ENCODE measurements around the gene RNFT2. TPM values are rescaled to one million over a fixed set of nuclear protein-coding genes. Genes with fewer than 3 reads are reported as not detected.

RNFT2 gene
- total RNA-seq, 2 donors from 2014 or later: 6.3 to 11.8 TPM

DNA sequence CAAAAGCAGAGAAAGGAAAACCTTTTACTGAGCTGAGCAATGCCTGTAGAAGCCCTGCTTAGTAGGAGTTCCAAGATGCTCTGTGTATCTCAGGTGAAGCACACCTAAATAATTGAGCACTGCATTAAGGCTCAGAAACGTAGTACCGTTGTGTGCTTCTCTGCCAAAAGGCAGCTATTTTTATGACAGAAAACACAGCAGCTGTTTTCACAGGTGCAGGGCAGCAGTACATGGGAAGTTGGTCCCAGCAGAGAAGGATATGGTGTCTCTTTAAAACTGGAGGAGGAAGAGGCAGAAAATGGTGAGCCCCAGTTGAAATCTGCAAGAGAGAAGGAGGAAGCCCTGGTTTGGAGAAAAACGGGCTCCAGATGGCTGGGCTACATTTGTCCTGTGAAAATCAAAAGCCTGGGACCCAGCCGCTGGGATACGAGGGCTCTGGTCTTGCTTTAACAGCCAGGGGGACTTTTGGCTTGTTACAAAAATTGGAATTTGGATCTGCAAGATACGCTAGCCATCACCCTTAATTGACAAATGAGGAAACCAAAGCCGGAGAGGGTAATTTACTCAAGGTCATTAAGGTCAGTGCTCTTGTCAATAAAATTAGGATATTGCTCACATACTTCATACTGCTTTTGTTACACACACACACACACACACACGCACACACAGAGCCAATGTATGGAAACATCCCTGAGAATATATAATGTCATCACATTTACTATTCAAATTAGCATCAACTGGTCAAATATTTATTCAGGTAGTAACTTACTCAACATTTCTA is 27.6 kb upstream of the RNFT2 start:
- intact Hi-C loops (cut with DNase I): loop anchor here (10.0 kb wide), 1 partner anchor 726 kb away; no protein-coding TSS in a partner anchor
- no peak overlapping the region for H3K4me3 ChIP-seq
- TF ChIP-seq CTCF (IDR thresholded peaks at IDR 0.05): no peak
- no peak for DNase-seq
- H3K27me3 ChIP-seq: no peaks in the 10 kb centered on the region
- no peaks in the 10 kb centered on the region for H3K9me3 ChIP-seq
- H3K27ac ChIP-seq: no peak overlapping the region
- peaks cover 8% of the 10 kb centered on the region for H3K4me1 ChIP-seq
- peaks cover 2% of the 10 kb centered on the region for H3K36me3 ChIP-seq
- no peak overlapping the region for H3K9ac ChIP-seq (ENCODE audit: low read depth in 2 of 2, low read length in 2 of 2)

DNA sequence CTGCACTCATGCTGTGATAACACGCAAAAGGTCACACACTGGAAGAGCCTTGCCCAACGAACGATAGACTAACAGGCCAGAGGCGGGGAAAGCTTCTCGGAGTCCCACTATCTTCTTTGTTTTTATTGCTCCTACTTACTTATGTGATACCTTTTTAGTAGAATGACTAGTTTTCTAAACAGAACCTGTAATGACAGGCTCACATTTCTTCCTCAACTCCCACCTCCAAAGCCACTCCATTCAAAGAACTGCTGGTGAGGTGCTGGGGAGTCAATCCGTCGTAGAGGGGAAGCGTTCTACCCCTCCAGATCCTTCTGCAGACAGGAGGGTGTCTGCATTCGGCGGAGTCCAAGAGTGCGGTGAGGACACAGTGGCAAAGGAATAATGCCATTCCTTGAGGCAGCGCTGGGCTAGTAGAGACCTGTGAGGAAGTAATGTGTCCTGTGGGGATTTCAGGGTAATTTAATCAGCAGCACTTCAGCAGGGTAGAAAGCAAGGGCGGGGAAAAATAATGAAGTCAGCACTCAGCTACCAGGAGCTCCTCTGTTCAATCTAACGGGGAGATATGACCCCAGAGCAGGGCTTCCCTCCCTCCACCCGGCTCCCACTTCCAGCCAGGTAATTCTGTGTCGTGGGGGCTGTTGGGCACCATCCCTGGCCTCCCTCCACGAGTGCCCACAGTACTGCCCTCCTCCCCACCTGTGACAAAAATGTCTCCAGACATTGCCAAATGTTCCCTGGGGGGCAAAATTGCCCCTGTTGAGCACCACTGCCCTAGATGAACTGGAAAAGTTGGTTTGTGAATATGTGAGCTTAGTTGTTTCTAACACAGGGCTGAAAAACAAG is 25.4 kb upstream of the RNFT2 start:
- Histone ChIP-seq H3K4me1 (peaks cover 8% of the 10 kb centered on the region), H3K27ac (no peak overlapping the region), H3K27me3 (no peaks in the 10 kb centered on the region), H3K9ac (ENCODE audit: low read depth in 2 of 2, low read length in 2 of 2) (no peak overlapping the region), H3K4me3 (no peak overlapping the region), H3K9me3 (no peaks in the 10 kb centered on the region), H3K36me3 (peaks cover 5% of the 10 kb centered on the region)
- DNase-seq: no peak
- TF ChIP-seq CTCF (IDR thresholded peaks at IDR 0.05): no peak
- intact Hi-C loops (cut with DNase I): loop anchor here (10.0 kb wide), 1 partner anchor 728 kb away; no protein-coding TSS in a partner anchor

GRCh38 chr12:116713527-116713926 is 24.6 kb upstream of the RNFT2 start:
- Histone ChIP-seq H3K4me3 (no peak overlapping the region), H3K4me1 (peaks cover 8% of the 10 kb centered on the region), H3K9me3 (no peaks in the 10 kb centered on the region), H3K36me3 (peaks cover 5% of the 10 kb centered on the region), H3K27me3 (no peaks in the 10 kb centered on the region), H3K27ac (no peak overlapping the region), H3K9ac (ENCODE audit: low read depth in 2 of 2, low read length in 2 of 2) (no peak overlapping the region)
- DNase-seq: no peak
- intact Hi-C loops (cut with DNase I): loop anchor here (10.0 kb wide), 1 partner anchor 729 kb away; no protein-coding TSS in a partner anchor
- TF ChIP-seq CTCF (IDR thresholded peaks at IDR 0.05): no peak

GRCh38 chr12:116714175-116714574 is 23.9 kb upstream of the RNFT2 start:
- no peaks in the 10 kb centered on the region for H3K9me3 ChIP-seq
- TF ChIP-seq CTCF (IDR thresholded peaks at IDR 0.05): no peak
- peaks cover 5% of the 10 kb centered on the region for H3K36me3 ChIP-seq
- no peak overlapping the region for H3K4me3 ChIP-seq
- no peak for DNase-seq
- H3K4me1 ChIP-seq: peaks cover 2% of the 10 kb centered on the region
- no peak overlapping the region for H3K27ac ChIP-seq
- no peak overlapping the region for H3K9ac ChIP-seq (ENCODE audit: low read depth in 2 of 2, low read length in 2 of 2)
- intact Hi-C loops (cut with DNase I): loop anchor here (10.0 kb wide), 1 partner anchor 729 kb away; no protein-coding TSS in a partner anchor
- H3K27me3 ChIP-seq: no peaks in the 10 kb centered on the region

Data from colonic mucosa (tissue), 4 donors.